ENCODE results near the gene SORBS1. TPM values are rescaled to one million over a fixed set of nuclear protein-coding genes. Genes with fewer than 3 reads are reported as not detected.

The SORBS1 gene
- total RNA-seq, 6 experiments from 2014 or later: 0.05 to 0.26 (median 0.18) TPM

- Mint-ChIP-seq H3K27ac (no peak overlapping the region), H3K27me3 (ENCODE audit: insufficient read depth) (peaks cover 5% of the 10 kb centered on the region), H3K4me3 (no peak overlapping the region), H3K9me3 (no peaks in the 10 kb centered on the region), H3K36me3 (ENCODE audit: low read depth) (no peaks in the 10 kb centered on the region), H3K4me1 (ENCODE audit: low read depth) (no peaks in the 10 kb centered on the region)
- no peak for DNase-seq
- no peak for TF ChIP-seq CTCF (IDR thresholded peaks at IDR 0.05)
Measured at GRCh38 chr10:95566136-95566535, 5.0 kb upstream of the SORBS1 start.

GRCh38 chr10:95565336-95565735 is 4.2 kb upstream of the SORBS1 start:
- Mint-ChIP-seq H3K4me3 (no peak overlapping the region), H3K27me3 (ENCODE audit: insufficient read depth) (peaks cover 7% of the 10 kb centered on the region), H3K9me3 (no peaks in the 10 kb centered on the region), H3K27ac (no peak overlapping the region), H3K36me3 (ENCODE audit: low read depth) (no peaks in the 10 kb centered on the region), H3K4me1 (ENCODE audit: low read depth) (peaks cover 2% of the 10 kb centered on the region; the same call in 1 of the 2 replicates)
- no peak for TF ChIP-seq CTCF (IDR thresholded peaks at IDR 0.05)
- DNase-seq: no peak

- peaks cover 8% of the 10 kb centered on the region for H3K4me1 Mint-ChIP-seq (ENCODE audit: low read depth)
- DNase-seq: no peak
- no peaks in the 10 kb centered on the region for H3K9me3 Mint-ChIP-seq
- no peak for TF ChIP-seq CTCF (IDR thresholded peaks at IDR 0.05)
- no peaks in the 10 kb centered on the region for H3K36me3 Mint-ChIP-seq (ENCODE audit: low read depth)
- H3K4me3 Mint-ChIP-seq: no peak overlapping the region
- peaks cover 8% of the 10 kb centered on the region for H3K27me3 Mint-ChIP-seq (ENCODE audit: insufficient read depth)
- H3K27ac Mint-ChIP-seq: no peak overlapping the region
Measured at GRCh38 chr10:95564291-95564690, 3.1 kb upstream of the SORBS1 start.

GRCh38 chr10:95562341-95562965 is 1.3 kb upstream of the SORBS1 start:
- no peak overlapping the region for H3K27ac Mint-ChIP-seq
- TF ChIP-seq CTCF (IDR thresholded peaks at IDR 0.05): no peak
- H3K4me1 Mint-ChIP-seq (ENCODE audit: low read depth): peaks cover 8% of the 10 kb centered on the region
- DNase-seq: no peak
- no peak overlapping the region for H3K4me3 Mint-ChIP-seq
- H3K36me3 Mint-ChIP-seq (ENCODE audit: low read depth): no peaks in the 10 kb centered on the region
- H3K27me3 Mint-ChIP-seq (ENCODE audit: insufficient read depth): peaks cover 22% of the 10 kb centered on the region
- no peaks in the 10 kb centered on the region for H3K9me3 Mint-ChIP-seq

GRCh38 chr10:95561864-95562177 is 650 bp upstream of the SORBS1 start:
- no peak for TF ChIP-seq CTCF (IDR thresholded peaks at IDR 0.05)
- DNase-seq: no peak
- Mint-ChIP-seq H3K9me3 (no peaks in the 10 kb centered on the region), H3K4me1 (ENCODE audit: low read depth) (peaks cover 8% of the 10 kb centered on the region), H3K27me3 (ENCODE audit: insufficient read depth) (peaks cover 22% of the 10 kb centered on the region), H3K36me3 (ENCODE audit: low read depth) (no peaks in the 10 kb centered on the region), H3K27ac (no peak overlapping the region), H3K4me3 (peak overlapping the region; percentile 96)

Measured in HFFc6 (cell line).